Measurements from ENCODE around the gene LACTB.

- no peak for TF ChIP-seq CTCF (IDR thresholded peaks at IDR 0.05)
- no peak for TF ChIP-seq POLR2A (IDR thresholded peaks at IDR 0.05)
Measured at GRCh38 chr15:63109920-63110319, 11.7 kb upstream of the LACTB start.
